K562 (cell line): Measurements from ENCODE around the gene IDI1. TPM values are rescaled to one million over a fixed set of nuclear protein-coding genes. Genes with fewer than 3 reads are reported as not detected.

Experiments
- ATF7 ChIP-seq: fragments of 450-650 bp; IDR thresholded peaks from 2 replicates; pipeline ENCODE4 v1.7.1; 2014; ENCODE audit warnings: mild to moderate bottlenecking, moderate library complexity
- BCLAF1 ChIP-seq, 2 experiments: fragments of 450-650 bp in 1 of 2; IDR thresholded peaks; 2 replicates each; pipeline ENCODE4 v1.6.1; 2011 to 2017; ENCODE audit warnings: low read depth in 2 of 2, antibody characterized with exemption in 1 of 2, borderline replicate concordance in 1 of 2, low read length in 1 of 2, mild to moderate bottlenecking in 1 of 2, mixed read lengths in 1 of 2; ENCODE audit not compliant: control insufficient read depth in 1 of 2
- CCNT2 ChIP-seq: IDR thresholded peaks from 2 replicates; pipeline ENCODE4 v1.6.1; 2011; ENCODE audit warnings: borderline replicate concordance, low read depth, mild to moderate bottlenecking, moderate library complexity, mixed read lengths, low read length; ENCODE audit not compliant: insufficient read length; ENCODE audit errors: extremely low read depth
- CHAMP1 ChIP-seq: fragments of 450-650 bp; IDR thresholded peaks from 2 replicates; pipeline ENCODE4 v1.6.1; 2016; ENCODE audit warnings: mild to moderate bottlenecking
- EP300 ChIP-seq: IDR thresholded peaks from 2 replicates; pipeline ENCODE4 v1.6.1; 2012; ENCODE audit warnings: low read length, improper control_type of control experiment
- FOXM1 ChIP-seq, 2 experiments: fragments of 450-650 bp in 1 of 2; sonication (generic) in 1 of 2; formaldehyde crosslinking in 1 of 2; IDR thresholded peaks; 2 replicates each; pipeline versions ENCODE4 v1.6.1 to v1.9.0; 2017 to 2022; ENCODE audit warnings: low read depth in 2 of 2, mild to moderate bottlenecking in 2 of 2, missing genetic modification reagents in 1 of 2, moderate library complexity in 1 of 2
- MAZ ChIP-seq, 2 experiments: fragments of 450-650 bp in 1 of 2; sonication (generic) in 1 of 2; formaldehyde crosslinking; IDR thresholded peaks in 1 of 2; conservative IDR thresholded peaks in 1 of 2; 2 replicates each; pipeline versions ENCODE4 v1.4.0 to v1.5.0; 2020; ENCODE audit warnings: mild to moderate bottlenecking in 1 of 2, missing genetic modification reagents in 1 of 2
- MECOM ChIP-seq: fragments of 250-450 bp; sonication (Bioruptor Pico); IDR thresholded peaks from 2 replicates; pipeline ENCODE4 v1.8.0; 2022; ENCODE audit warnings: inconsistent platforms
- MEIS2 ChIP-seq: fragments of 450-650 bp; IDR thresholded peaks from 2 replicates; pipeline ENCODE4 v1.6.1; 2014; ENCODE audit warnings: mild to moderate bottlenecking; ENCODE audit not compliant: partially characterized antibody
- PRMT5 ChIP-seq: sonication (generic); formaldehyde crosslinking; IDR thresholded peaks from 2 replicates; pipeline ENCODE4 v1.5.0; 2020; ENCODE audit warnings: missing genetic modification reagents
- SMAD3 ChIP-seq: fragments of 450-650 bp; formaldehyde crosslinking; conservative IDR thresholded peaks from 2 replicates; pipeline ENCODE4 v1.4.0; 2020; ENCODE audit warnings: mild to moderate bottlenecking
- TRIM24 ChIP-seq, 2 experiments: fragments of 450-650 bp; IDR thresholded peaks; 2 replicates each; pipeline ENCODE4 v1.6.1; 2016
- ZBTB11 ChIP-seq, 3 experiments: fragments of 200-800 bp in 1 of 3; fragments of 250-450 bp in 1 of 3; fragments of 450-650 bp in 1 of 3; sonication (Bioruptor Pico) in 1 of 3; sonication (Bioruptor generic) in 1 of 3; formaldehyde crosslinking in 1 of 3; IDR thresholded peaks; 2 replicates each; pipeline versions ENCODE4 v1.6.1 to v1.8.0; 2016 to 2022; ENCODE audit warnings: mild to moderate bottlenecking in 2 of 3, missing genetic modification characterization in 2 of 3, missing compliant biosample characterization in 1 of 3, moderate library complexity in 1 of 3
- ZBTB2 ChIP-seq: fragments of 450-650 bp; IDR thresholded peaks from 2 replicates; pipeline ENCODE4 v1.6.1; 2016; ENCODE audit warnings: antibody characterized with exemption
- ZBTB7A ChIP-seq: IDR thresholded peaks from 2 replicates; pipeline ENCODE4 v1.6.1; 2011; ENCODE audit warnings: low read depth, mild to moderate bottlenecking, low read length, moderate library complexity, borderline replicate concordance; ENCODE audit not compliant: control insufficient read depth
- ZZZ3 ChIP-seq: fragments of 450-650 bp; IDR thresholded peaks from 2 replicates; pipeline ENCODE4 v1.6.1; 2016; ENCODE audit warnings: antibody characterized with exemption, mild to moderate bottlenecking, moderate library complexity
- polyA plus RNA-seq, 8 experiments: library from polyadenylated mRNA; depleted of rRNA in 4 of 8; stranded (reverse) in 5 of 8; unstranded in 3 of 8; fragments of >200 nt; fragmentation: Nextera tagmentation in 2 of 8; fragmentation: Illumina TruSeq in 1 of 8; extraction: Ambion mirVana in 2 of 8; extraction: Trizol in 1 of 8; gene quantifications; 2 replicates each; pipeline versions ENCODE4 v1.2.1 to v1.2.3, GENCODE V29; 2011 to 2014; ENCODE audit warnings: inconsistent platforms in 1 of 8, missing spikeins in 1 of 8
- total RNA-seq, 7 experiments: library from RNA; depleted of rRNA in 6 of 7; stranded (reverse); fragments of >200 nt in 6 of 7; fragmentation: Illumina TruSeq in 2 of 7; extraction: Trizol in 2 of 7; gene quantifications; 2 replicates each; pipeline versions ENCODE4 v1.2.1 to v1.2.3, GENCODE V29; 2011 to 2021; ENCODE audit warnings: low replicate concordance in 1 of 7

Gene IDI1
- total and polyA plus RNA-seq, 9 of the 15 experiments (the other 6 are each of a cell fraction or from before 2014, with no cell fraction given) = 70.0 to 265 (median 119) TPM

GRCh38 chr10:1009071-1009494, 39.8 kb downstream of the IDI1 start (continued):
- peak; percentile 39; the same call in 1 of the 2 replicates for TF ChIP-seq CHAMP1
- TF ChIP-seq MEIS2 = peak; percentile 16
- peak; percentile 56 to 69 for TF ChIP-seq TRIM24 (IDR thresholded peaks at IDR 0.05)
- TF ChIP-seq MAZ (CRISPR knock-in tag; conservative IDR thresholded peaks at IDR 0.05 in 1 of 2, IDR thresholded peaks at IDR 0.05 in 1 of 2) = peak in 1 of 2 experiments; percentile 17; a peak in 1 of 4 replicates
- TF ChIP-seq BCLAF1 (IDR thresholded peaks at IDR 0.05; ENCODE audit: borderline replicate concordance in 1 of 2, control insufficient read depth in 1 of 2, low read depth in 2 of 2, low read length in 1 of 2) = no peak
- TF ChIP-seq PRMT5 = no peak
- TF ChIP-seq CCNT2 = peak; percentile 42
- no peak for TF ChIP-seq ZZZ3
- TF ChIP-seq ATF7 = 0 out of 2 replicates have a peak, but pooled peaks have one; percentile 22
- 0 out of 2 replicates have a peak, but pooled peaks have one; percentile 32 for TF ChIP-seq MECOM
- TF ChIP-seq FOXM1 (IDR thresholded peaks at IDR 0.05; ENCODE audit: low read depth) = peak; percentile 55
- TF ChIP-seq FOXM1 (CRISPR knock-in tag; IDR thresholded peaks at IDR 0.05; ENCODE audit: low read depth) = no peak
- peak; percentile 61 for TF ChIP-seq EP300
- no peak for TF ChIP-seq ZBTB11 (CRISPR knock-in tag; IDR thresholded peaks at IDR 0.05)
- peak; percentile 34; the same call in 1 of the 2 replicates for TF ChIP-seq ZBTB2
- TF ChIP-seq SMAD3 (CRISPR knock-in tag) = no peak
- TF ChIP-seq ZBTB7A = no peak
